Right renal pelvis (tissue), 4 donors: ENCODE results near the gene DNAJB13. TPM values are rescaled to one million over a fixed set of nuclear protein-coding genes. Genes with fewer than 3 reads are reported as not detected.
"Not testable (repeated sequence)": the region's sequence is repeated elsewhere in the genome, so short reads cannot be mapped to it uniquely, and the experiment has no call there.

Experiments used
- DNase-seq, 4 donors: peaks; one replicate each; pipeline ENCODE4 v3.0.0-alpha.2; 2013; ENCODE audit warnings: low read depth in 4 of 4, low spot score in 3 of 4, missing footprints in 1 of 4
- polyA plus RNA-seq, 4 donors: library from polyadenylated mRNA; unstranded; fragments of 120-200 nt; gene quantifications; one replicate each; pipeline ENCODE4 v1.2.1, GENCODE V29; 2013; ENCODE audit not compliant: insufficient read length in 4 of 4

DNAJB13 gene
- polyA plus RNA-seq, 4 donors = 2.1 to 4.4 (median 3.7) TPM

GRCh38 chr11:73976451-73977151, 25.8 kb downstream of the DNAJB13 start:
- DNase-seq = no peak

- DNase-seq = no peak
These were observed 27.2 kb downstream of the DNAJB13 start for GRCh38 chr11:73977856-73978519.

GRCh38 chr11:73978576-73979086, 27.8 kb downstream of the DNAJB13 start:
- no peak for DNase-seq

GRCh38 chr11:73980001-73980961, 29.5 kb downstream of the DNAJB13 start:
- peak in 2 of 4 donors; percentile 43 to 52 for DNase-seq

- DNase-seq = no peak
These were observed 30.4 kb downstream of the DNAJB13 start for GRCh38 chr11:73981051-73981805.

DNA sequence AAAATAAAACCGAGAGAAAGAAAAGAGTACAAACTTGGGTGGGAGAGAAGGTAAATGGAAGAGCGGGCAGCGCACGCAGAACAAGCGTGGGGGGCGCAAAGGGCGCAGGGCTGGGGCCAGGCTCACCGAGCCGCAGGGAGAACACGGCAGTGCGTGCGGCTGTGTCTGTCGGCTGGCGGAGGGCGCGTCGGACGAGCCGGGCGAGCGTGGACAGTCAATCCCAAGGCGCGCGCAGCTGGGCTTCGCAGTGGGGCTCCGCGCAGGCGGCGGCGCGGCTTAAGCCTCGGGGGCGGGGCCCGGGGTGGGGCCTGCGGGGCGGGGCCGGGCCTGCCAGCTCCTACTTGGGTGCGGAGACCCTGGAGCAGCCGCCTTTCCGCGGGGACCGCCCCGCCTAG, 31.8 kb downstream of the DNAJB13 start, which contains the start of gene UCP2:
Gene UCP2 (minus strand): TSS at position 249 of the 395 bp plus-strand sequence. CDS start 4,465 bp downstream, outside the sequence.
- DNase-seq = peak in 3 of 4 donors; percentile 46 to 61 (median 46)

- peak; percentile 73 to 82 (median 78) for DNase-seq
These were observed 32.3 kb downstream of the DNAJB13 start for GRCh38 chr11:73982990-73983740.

- no peak for DNase-seq
These were observed 33.1 kb downstream of the DNAJB13 start for GRCh38 chr11:73983741-73984538.

- not testable (repeated sequence) for DNase-seq
These were observed 34.8 kb downstream of the DNAJB13 start for GRCh38 chr11:73985661-73986060.

DNA sequence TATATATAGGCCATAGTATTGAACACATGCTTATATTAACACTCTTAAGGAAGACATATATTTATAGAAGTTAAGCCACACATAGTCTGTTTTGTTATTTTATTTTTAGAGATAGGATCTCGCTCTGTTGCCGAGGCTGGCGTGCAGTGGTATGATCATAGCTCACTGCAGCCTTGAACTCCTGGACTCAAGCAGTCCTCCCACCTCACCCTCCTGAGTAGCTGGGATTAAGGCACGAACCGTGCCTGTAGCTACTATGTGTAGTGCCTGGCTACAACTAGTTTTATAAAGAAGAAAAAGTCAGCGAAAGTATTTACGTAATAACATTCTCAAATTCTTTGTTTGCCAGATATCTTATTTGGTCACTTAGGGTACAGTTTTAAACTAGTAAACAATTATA, 37.4 kb downstream of the DNAJB13 start:
- no peak for DNase-seq

DNA sequence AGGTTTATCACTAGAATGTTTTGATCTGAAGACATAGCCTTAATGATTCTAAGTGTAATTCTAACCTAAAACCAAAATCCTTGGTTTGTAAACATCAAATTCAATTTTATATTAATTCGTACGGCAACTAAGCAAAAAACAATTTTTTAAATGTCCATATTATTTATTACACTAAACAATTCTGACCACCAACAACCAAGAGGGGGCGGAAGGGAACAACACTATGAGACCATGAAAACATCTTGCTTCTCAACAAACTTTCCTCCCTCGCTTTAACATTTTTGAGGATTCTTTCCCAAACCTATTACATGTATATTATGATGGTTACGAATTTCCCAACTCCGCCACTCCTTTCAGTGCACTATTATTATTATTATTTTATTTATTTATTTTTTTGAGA, 38.3 kb downstream of the DNAJB13 start:
- no peak for DNase-seq

DNA sequence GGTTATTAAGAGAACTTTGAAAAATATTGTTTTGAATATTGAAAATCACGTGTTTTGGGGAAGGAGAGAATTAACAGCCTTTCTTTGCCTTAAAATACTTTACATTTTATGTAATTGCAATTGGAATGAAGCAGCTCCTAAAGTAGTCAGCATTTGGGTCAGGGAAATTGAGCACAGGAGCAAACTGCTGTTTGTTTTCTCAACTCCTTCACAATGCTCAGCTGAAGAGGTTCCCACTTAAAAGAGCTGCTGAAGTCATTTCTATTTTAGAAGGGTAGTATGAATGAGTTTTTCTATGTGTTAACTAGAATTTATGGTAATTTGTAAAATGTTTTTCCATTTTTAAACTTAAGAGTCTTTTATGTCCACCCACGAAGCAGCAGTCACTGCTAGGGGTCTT, 39.9 kb downstream of the DNAJB13 start:
- no peak for DNase-seq

GRCh38 chr11:73991471-73992006, 40.7 kb downstream of the DNAJB13 start:
- DNase-seq = no peak

DNA sequence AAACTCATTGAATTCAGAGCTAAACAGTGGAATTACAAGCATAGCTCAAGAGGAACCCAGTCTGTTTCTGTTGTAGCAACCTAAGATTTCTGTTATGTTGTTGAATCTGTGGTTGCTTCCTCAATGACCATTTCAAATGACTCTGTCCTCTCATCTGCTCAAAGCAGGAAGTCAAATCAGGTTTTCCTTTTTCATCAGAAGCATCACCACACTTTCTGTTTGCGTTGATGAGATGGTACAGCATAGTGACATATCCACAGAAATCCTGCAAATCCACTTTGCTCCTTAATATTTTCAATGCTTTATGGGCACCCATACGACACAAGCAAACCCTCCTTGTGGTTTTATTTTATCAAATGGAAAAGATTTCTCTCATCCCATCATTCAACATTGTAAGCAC, 44.4 kb downstream of the DNAJB13 start:
- DNase-seq = no peak

- DNase-seq = no peak
These were observed 44.9 kb downstream of the DNAJB13 start for GRCh38 chr11:73995731-73996130.

DNA sequence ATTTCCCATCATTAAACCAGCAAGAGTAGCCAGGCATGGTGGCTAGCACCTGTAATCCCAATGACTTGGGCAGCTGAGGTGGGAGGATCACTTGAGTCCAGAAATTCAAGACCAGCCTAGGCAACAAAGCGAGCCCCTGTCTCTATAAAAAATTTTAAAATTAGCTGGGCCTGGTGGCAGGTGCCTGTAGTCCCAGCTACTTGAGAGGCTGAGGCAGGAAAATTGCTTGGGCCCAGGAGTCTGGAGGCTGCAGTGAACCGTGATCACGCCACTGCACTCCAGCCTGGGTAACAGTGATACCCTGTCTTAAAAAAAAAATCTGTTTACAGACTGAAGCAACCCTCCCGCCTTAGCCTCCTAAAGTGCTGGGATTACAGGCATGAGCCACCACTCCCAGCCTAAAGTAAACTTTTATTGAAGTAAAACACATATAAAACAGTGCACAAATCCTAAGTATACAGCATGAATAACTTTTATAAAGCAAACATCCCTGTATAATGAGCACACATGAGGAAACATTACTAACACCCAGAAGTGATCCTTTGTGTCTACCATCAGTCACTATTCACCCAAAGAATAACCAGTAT, 45.4 kb downstream of the DNAJB13 start:
- no peak for DNase-seq

DNA sequence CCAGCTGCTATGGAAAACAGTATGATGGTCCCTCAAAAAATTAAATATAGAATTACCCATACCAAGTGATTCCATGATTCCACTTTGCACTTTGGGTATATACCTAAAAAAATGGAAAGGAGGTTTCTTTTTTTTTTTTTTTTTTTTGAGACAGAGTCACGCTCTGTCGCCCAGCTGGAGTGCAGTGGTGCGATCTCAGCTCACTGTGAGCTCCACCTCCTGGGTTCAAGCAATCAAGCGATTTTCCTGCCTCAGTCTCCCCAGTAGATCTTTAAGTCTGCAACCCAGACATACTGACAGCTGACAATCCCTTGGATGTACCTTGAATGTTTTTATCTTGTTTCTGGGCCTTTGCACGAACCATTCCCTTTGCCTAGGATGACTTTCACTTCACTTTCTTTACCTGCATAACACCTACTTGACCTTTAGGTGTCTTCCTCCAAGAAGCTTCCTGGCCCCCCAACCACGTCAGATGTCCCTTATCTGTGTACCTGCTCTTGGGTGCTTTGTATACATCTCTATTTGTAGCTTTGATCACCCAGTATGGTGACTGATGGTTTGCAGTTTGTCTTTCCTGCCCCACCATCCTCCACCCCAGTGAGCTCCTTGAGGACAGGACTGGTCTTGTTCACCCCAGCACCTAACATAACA, 46.4 kb downstream of the DNAJB13 start:
- no peak for DNase-seq
